IPS-18a (cell line): ENCODE results near the gene ZNF790.
"Not testable (repeated sequence)": the region's sequence is repeated elsewhere in the genome, so short reads cannot be mapped to it uniquely, and the experiment has no call there.

ENCODE experiments used
- H3K27ac ChIP-seq: one replicate; pipeline ENCODE4 v1.5.1; 2013; ENCODE audit warnings: low read length
- H3K27me3 ChIP-seq: one replicate; pipeline ENCODE4 v1.6.1; 2013; ENCODE audit warnings: mild to moderate bottlenecking, low read length; ENCODE audit not compliant: control insufficient read depth, insufficient read depth
- H3K36me3 ChIP-seq: one replicate; pipeline ENCODE4 v1.6.1; 2013; ENCODE audit warnings: low read depth, low read length; ENCODE audit not compliant: control insufficient read depth
- H3K4me1 ChIP-seq: one replicate; pipeline ENCODE4 v1.6.1; 2013; ENCODE audit warnings: low read depth, low read length; ENCODE audit not compliant: control insufficient read depth
- H3K4me3 ChIP-seq: one replicate; pipeline ENCODE4 v1.5.1; 2013; ENCODE audit warnings: low read length
- H3K9ac ChIP-seq: one replicate; pipeline ENCODE4 v1.6.1; 2013; ENCODE audit warnings: mild to moderate bottlenecking, low read length, moderate library complexity
- H3K9me3 ChIP-seq: one replicate; pipeline ENCODE4 v1.6.1; 2013; ENCODE audit warnings: low read depth, low read length; ENCODE audit not compliant: control insufficient read depth

Gene ZNF790

GRCh38 chr19:36821758-36822157 is 16.4 kb downstream of the ZNF790 start:
- H3K9me3 ChIP-seq, result peaks cover 81% of the 10 kb centered on the region
- H3K4me1 ChIP-seq, result no peaks in the 10 kb centered on the region
- peaks cover 46% of the 10 kb centered on the region for H3K36me3 ChIP-seq

GRCh38 chr19:36819130-36819630 is 19.0 kb downstream of the ZNF790 start:
- Histone ChIP-seq H3K36me3 (peaks cover 42% of the 10 kb centered on the region), H3K9ac (no peak overlapping the region), H3K4me1 (no peaks in the 10 kb centered on the region), H3K9me3 (peaks cover 87% of the 10 kb centered on the region), H3K27ac (no peak overlapping the region), H3K4me3 (no peak overlapping the region), H3K27me3 (no peaks in the 10 kb centered on the region)

More at GRCh38 chr19:36821758-36822157, 16.4 kb downstream of the ZNF790 start:
- Histone ChIP-seq H3K9ac (no peak overlapping the region), H3K27me3 (no peaks in the 10 kb centered on the region), H3K27ac (no peak overlapping the region), H3K4me3 (no peak overlapping the region)

- H3K36me3 ChIP-seq, result peaks cover 4% of the 10 kb centered on the region
- H3K9me3 ChIP-seq, result peaks cover 55% of the 10 kb centered on the region
- no peaks in the 10 kb centered on the region for H3K4me1 ChIP-seq
- no peak overlapping the region for H3K4me3 ChIP-seq
- H3K27ac ChIP-seq, result no peak overlapping the region
- no peak overlapping the region for H3K9ac ChIP-seq
- no peaks in the 10 kb centered on the region for H3K27me3 ChIP-seq
Observed at GRCh38 chr19:36807029-36807428, 31.2 kb downstream of the ZNF790 start.

- no peak overlapping the region for H3K4me3 ChIP-seq
- no peaks in the 10 kb centered on the region for H3K4me1 ChIP-seq
- no peak overlapping the region for H3K27ac ChIP-seq
- H3K36me3 ChIP-seq, result peaks cover 4% of the 10 kb centered on the region
- H3K9me3 ChIP-seq, result peaks cover 39% of the 10 kb centered on the region
- no peaks in the 10 kb centered on the region for H3K27me3 ChIP-seq
- no peak overlapping the region for H3K9ac ChIP-seq
Observed at GRCh38 chr19:36805364-36805763, 32.8 kb downstream of the ZNF790 start.

GRCh38 chr19:36797786-36798108 is 40.4 kb downstream of the ZNF790 start:
- Histone ChIP-seq H3K27ac (no peak overlapping the region), H3K9me3 (peaks cover 21% of the 10 kb centered on the region), H3K9ac (peak overlapping the region; percentile 68), H3K4me3 (peak overlapping the region; percentile 84), H3K27me3 (no peaks in the 10 kb centered on the region), H3K4me1 (no peaks in the 10 kb centered on the region), H3K36me3 (peaks cover 8% of the 10 kb centered on the region)

- Histone ChIP-seq H3K27me3 (no peaks in the 10 kb centered on the region), H3K9ac (no peak overlapping the region), H3K4me3 (peak overlapping the region; percentile 84), H3K4me1 (no peaks in the 10 kb centered on the region), H3K36me3 (peaks cover 6% of the 10 kb centered on the region), H3K27ac (no peak overlapping the region), H3K9me3 (peaks cover 16% of the 10 kb centered on the region)
Observed at GRCh38 chr19:36796714-36796992, 41.5 kb downstream of the ZNF790 start.

GRCh38 chr19:36791420-36792141 is 46.6 kb downstream of the ZNF790 start:
- H3K4me3 ChIP-seq, result not testable (repeated sequence)

GRCh38 chr19:36775768-36776167 is 62.4 kb downstream of the ZNF790 start:
- Histone ChIP-seq H3K9me3 (peaks cover 8% of the 10 kb centered on the region), H3K9ac (no peak overlapping the region), H3K27me3 (no peaks in the 10 kb centered on the region), H3K27ac (no peak overlapping the region), H3K4me3 (no peak overlapping the region), H3K36me3 (no peaks in the 10 kb centered on the region), H3K4me1 (no peaks in the 10 kb centered on the region)

More at GRCh38 chr19:36791420-36792141, 46.6 kb downstream of the ZNF790 start:
- not testable (repeated sequence) for H3K4me1 ChIP-seq, H3K36me3 ChIP-seq, H3K27ac ChIP-seq, H3K27me3 ChIP-seq, H3K9ac ChIP-seq
- H3K9me3 ChIP-seq, result peaks cover 22% of the 10 kb centered on the region

- Histone ChIP-seq H3K4me3 (peak overlapping the region; percentile 92), H3K36me3 (peaks cover 3% of the 10 kb centered on the region), H3K27me3 (no peaks in the 10 kb centered on the region), H3K27ac (no peak overlapping the region), H3K4me1 (no peaks in the 10 kb centered on the region), H3K9ac (peak overlapping the region; percentile 90), H3K9me3 (peaks cover 14% of the 10 kb centered on the region)
Observed at GRCh38 chr19:36773223-36773579, 65.0 kb downstream of the ZNF790 start.

GRCh38 chr19:36772311-36773222 is 65.6 kb downstream of the ZNF790 start, which contains the start of gene ZNF850:
Gene ZNF850, minus strand, starts transcription at chr19:36772807. Its CDS starts 10,201 bp downstream, at chr19:36762606.
- H3K4me1 ChIP-seq, result no peaks in the 10 kb centered on the region
- no peaks in the 10 kb centered on the region for H3K27me3 ChIP-seq
- peak within 1 kb of the TSS; percentile 78 for H3K27ac ChIP-seq
- H3K36me3 ChIP-seq, result peaks cover 3% of the 10 kb centered on the region
- peak within 1 kb of the TSS; percentile 90 for H3K9ac ChIP-seq
- H3K4me3 ChIP-seq, result peak within 1 kb of the TSS; percentile 92
- peaks cover 14% of the 10 kb centered on the region for H3K9me3 ChIP-seq

GRCh38 chr19:36771261-36772231 is 66.6 kb downstream of the ZNF790 start:
- H3K4me3 ChIP-seq, result peak overlapping the region; percentile 92
- H3K36me3 ChIP-seq, result peaks cover 3% of the 10 kb centered on the region
- H3K4me1 ChIP-seq, result no peaks in the 10 kb centered on the region
- H3K27me3 ChIP-seq, result no peaks in the 10 kb centered on the region
- peaks cover 11% of the 10 kb centered on the region for H3K9me3 ChIP-seq
- H3K9ac ChIP-seq, result peak overlapping the region; percentile 90
- peak overlapping the region; percentile 78 for H3K27ac ChIP-seq
